WERI-Rb-1 (cell line): Measurements from ENCODE around the gene HPCA.

Experiments used
- DNase-seq: peaks from one replicate; pipeline ENCODE4 v3.0.0-alpha.2; 2020
- H3K27ac ChIP-seq: fragments of 250-450 bp; sonication (Bioruptor Pico); 2 replicates; pipeline ENCODE4 v1.5.1; 2020; ENCODE audit warnings: mild to moderate bottlenecking, moderate library complexity
- H3K27me3 ChIP-seq: fragments of 250-450 bp; sonication (Bioruptor Pico); 2 replicates; pipeline ENCODE4 v1.5.1; 2021; ENCODE audit warnings: mild to moderate bottlenecking, low read depth, moderate library complexity; ENCODE audit not compliant: insufficient read depth, severe bottlenecking
- H3K36me3 ChIP-seq: fragments of 250-450 bp; sonication (Bioruptor Pico); 2 replicates; pipeline ENCODE4 v1.5.1; 2020; ENCODE audit warnings: mild to moderate bottlenecking, moderate library complexity
- H3K4me3 ChIP-seq: 2 replicates; pipeline ENCODE4 v1.5.1; 2011; ENCODE audit warnings: low read depth, mild to moderate bottlenecking, control low read depth, low read length
- H3K9me3 ChIP-seq: fragments of 250-450 bp; sonication (Bioruptor Pico); 2 replicates; pipeline ENCODE4 v1.5.1; 2021; ENCODE audit warnings: mild to moderate bottlenecking, moderate library complexity; ENCODE audit not compliant: severe bottlenecking
- CTCF ChIP-seq: IDR thresholded peaks from 2 replicates; pipeline ENCODE4 v1.5.1; 2011; ENCODE audit warnings: low read depth, mild to moderate bottlenecking, control low read depth, inconsistent platforms, low read length

The HPCA gene

GRCh38 chr1:32884726-32885125 is 1.6 kb upstream of the HPCA start:
- Histone ChIP-seq H3K27me3 (no peaks in the 10 kb centered on the region), H3K9me3 (no peaks in the 10 kb centered on the region), H3K36me3 (peaks cover 28% of the 10 kb centered on the region), H3K27ac (peak overlapping the region; percentile 100), H3K4me3 (peak overlapping the region; percentile 67)
- DNase-seq: peak; percentile 96
- TF ChIP-seq CTCF: no peak

GRCh38 chr1:32885676-32886003 is 651 bp upstream of the HPCA start:
- Histone ChIP-seq H3K27me3 (no peaks in the 10 kb centered on the region), H3K36me3 (peaks cover 32% of the 10 kb centered on the region), H3K4me3 (peak overlapping the region; percentile 67), H3K27ac (peak overlapping the region; percentile 100), H3K9me3 (no peaks in the 10 kb centered on the region)
- TF ChIP-seq CTCF: no peak
- peak; percentile 65 for DNase-seq

GRCh38 chr1:32886828-32887414 is 630 bp downstream of the HPCA start:
- Histone ChIP-seq H3K9me3 (no peaks in the 10 kb centered on the region), H3K4me3 (peak overlapping the region; percentile 67), H3K27me3 (no peaks in the 10 kb centered on the region), H3K27ac (peak overlapping the region; percentile 100), H3K36me3 (peaks cover 32% of the 10 kb centered on the region)
- no peak for TF ChIP-seq CTCF
- DNase-seq: peak; percentile 40

- no peak overlapping the region for H3K27ac ChIP-seq
- peak overlapping the region; percentile 67 for H3K4me3 ChIP-seq
- no peaks in the 10 kb centered on the region for H3K9me3 ChIP-seq
- H3K36me3 ChIP-seq: peaks cover 32% of the 10 kb centered on the region
- no peak for TF ChIP-seq CTCF
- DNase-seq: no peak
- H3K27me3 ChIP-seq: no peaks in the 10 kb centered on the region
Measured at GRCh38 chr1:32887623-32888022, 1.3 kb downstream of the HPCA start.

GRCh38 chr1:32888134-32888533 is 1.8 kb downstream of the HPCA start:
- no peak overlapping the region for H3K4me3 ChIP-seq
- H3K27ac ChIP-seq: no peak overlapping the region
- no peaks in the 10 kb centered on the region for H3K27me3 ChIP-seq
- no peak for TF ChIP-seq CTCF
- DNase-seq: no peak
- peaks cover 32% of the 10 kb centered on the region for H3K36me3 ChIP-seq
- no peaks in the 10 kb centered on the region for H3K9me3 ChIP-seq
